OCI-LY1 (cell line): ENCODE measurements around the gene KCNH2.
A peak's percentile ranks its signal among the peaks of the same experiment; 100 is the strongest.

Experiments used
- CTCF ChIP-seq: fragments of 200-600 bp; sonication (generic), shearing (Covaris generic); IDR thresholded peaks from 2 replicates; pipeline ENCODE4 v1.5.1; 2017; ENCODE audit warnings: mild to moderate bottlenecking, antibody characterized with exemption, low read length, moderate library complexity, mixed read lengths
- EZH2 ChIP-seq: fragments of 200-600 bp; sonication (generic), shearing (Covaris generic); IDR thresholded peaks from 2 replicates; pipeline ENCODE4 v1.8.0; 2017; ENCODE audit warnings: borderline replicate concordance, mixed run types, mild to moderate bottlenecking, antibody characterized with exemption, low read length, moderate library complexity, mixed read lengths

GRCh38 chr7:151013733-151014497, 35.8 kb upstream of the KCNH2 start:
- TF ChIP-seq CTCF (peak; percentile 28; the same call in 1 of the 2 replicates), EZH2 (no peak)
